Left renal cortex interstitium (tissue), 4 donors: ENCODE measurements around the gene CC2D1A. TPM values are rescaled to one million over a fixed set of nuclear protein-coding genes. Genes with fewer than 3 reads are reported as not detected.
"Not testable (repeated sequence)": the region's sequence is repeated elsewhere in the genome, so short reads cannot be mapped to it uniquely, and the experiment has no call there.

Experiments
- DNase-seq, 4 donors: peaks; one replicate each; pipeline ENCODE4 v3.0.0-alpha.2; 2013; ENCODE audit warnings: low read depth in 4 of 4, low spot score in 2 of 4, missing footprints in 1 of 4
- polyA plus RNA-seq, 4 donors: library from polyadenylated mRNA; unstranded; fragments of 120-200 nt; gene quantifications; one replicate each; pipeline ENCODE4 v1.2.1, GENCODE V29; 2013; ENCODE audit not compliant: insufficient read length in 4 of 4

CC2D1A gene
- polyA plus RNA-seq, 4 donors = 19.3 to 45.6 (median 33.4) TPM

- DNase-seq = no peak
These were observed 2.9 kb upstream of the CC2D1A start for GRCh38 chr19:13902993-13903555.

DNA sequence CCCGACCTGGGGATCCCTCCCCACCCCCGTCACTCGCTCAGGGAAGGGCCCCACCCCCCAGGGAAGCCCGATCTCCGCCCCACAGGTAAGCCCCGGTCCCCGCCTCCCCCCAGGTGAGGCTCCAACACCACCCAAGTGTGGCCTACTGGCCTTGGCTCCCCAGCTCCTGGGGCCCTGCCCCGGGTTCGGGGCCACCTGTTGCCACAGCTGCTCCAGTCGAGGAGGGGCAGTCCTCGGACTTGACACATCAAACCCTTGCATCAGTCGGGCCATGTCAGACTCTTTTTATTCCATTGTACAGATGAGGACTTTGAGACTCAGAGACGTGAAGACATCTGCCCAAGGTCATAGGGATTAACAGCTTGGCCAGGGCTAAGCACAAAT is 512 bp downstream of the CC2D1A start:
- no peak for DNase-seq

DNA sequence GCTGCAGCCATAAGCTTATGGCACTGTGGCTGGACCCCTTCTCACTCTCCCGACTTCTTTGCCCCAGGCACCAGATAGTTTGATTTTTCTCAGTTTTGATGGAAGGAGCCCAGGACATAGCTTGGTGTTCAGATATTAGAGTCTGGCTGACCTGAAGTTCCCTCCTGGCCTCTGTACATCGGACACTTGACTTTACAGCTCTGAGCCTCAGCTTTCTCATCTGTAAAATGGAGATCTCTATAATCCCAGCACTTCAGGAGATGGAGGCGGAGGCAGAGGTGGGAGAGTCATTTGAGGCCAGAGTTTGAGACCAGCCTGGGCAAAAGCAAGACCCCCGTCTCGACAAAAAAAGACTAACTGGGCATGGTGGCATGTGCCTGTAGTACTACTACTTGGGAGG is 909 bp downstream of the CC2D1A start:
- no peak for DNase-seq

- DNase-seq = no peak
These were observed 2.7 kb downstream of the CC2D1A start for GRCh38 chr19:13908674-13909073.

DNA sequence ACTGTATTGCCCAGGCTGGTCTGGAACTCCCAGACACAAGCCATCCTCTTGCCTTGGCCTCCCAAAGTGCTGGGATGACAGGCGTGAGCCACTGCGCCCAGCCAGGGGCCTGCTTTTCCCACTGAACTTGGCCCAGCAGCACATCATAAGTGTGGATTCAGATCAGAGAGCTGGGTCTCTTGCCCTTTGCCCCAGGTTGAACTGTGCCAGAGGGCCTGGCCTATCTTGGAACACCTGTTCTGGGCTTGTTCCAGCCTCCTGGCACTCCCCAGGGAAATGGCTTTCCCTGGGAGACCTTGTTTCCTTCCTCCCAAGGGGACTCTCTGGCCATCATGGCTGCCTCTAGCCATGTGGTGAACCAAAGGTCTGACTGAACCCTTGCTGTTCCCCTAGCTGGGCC is 3.4 kb downstream of the CC2D1A start:
- DNase-seq = no peak

DNA sequence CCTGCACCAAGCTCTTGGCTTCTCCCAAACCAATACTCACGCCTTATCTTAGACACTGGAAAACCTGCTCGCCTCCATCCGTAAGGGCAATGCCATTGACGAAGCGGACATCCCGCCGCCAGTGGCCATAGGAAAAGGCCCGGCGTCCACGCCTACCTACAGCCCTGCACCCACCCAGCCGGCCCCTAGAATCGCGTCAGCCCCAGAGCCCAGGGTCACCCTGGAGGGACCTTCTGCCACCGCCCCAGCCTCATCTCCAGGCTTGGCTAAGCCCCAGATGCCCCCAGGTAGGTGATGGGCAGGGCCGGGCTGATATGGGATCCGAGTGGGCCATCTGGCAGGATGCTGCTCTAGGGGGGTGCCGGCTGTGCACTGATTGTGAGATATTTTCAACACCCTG is 7.4 kb downstream of the CC2D1A start:
- DNase-seq = no peak

DNA sequence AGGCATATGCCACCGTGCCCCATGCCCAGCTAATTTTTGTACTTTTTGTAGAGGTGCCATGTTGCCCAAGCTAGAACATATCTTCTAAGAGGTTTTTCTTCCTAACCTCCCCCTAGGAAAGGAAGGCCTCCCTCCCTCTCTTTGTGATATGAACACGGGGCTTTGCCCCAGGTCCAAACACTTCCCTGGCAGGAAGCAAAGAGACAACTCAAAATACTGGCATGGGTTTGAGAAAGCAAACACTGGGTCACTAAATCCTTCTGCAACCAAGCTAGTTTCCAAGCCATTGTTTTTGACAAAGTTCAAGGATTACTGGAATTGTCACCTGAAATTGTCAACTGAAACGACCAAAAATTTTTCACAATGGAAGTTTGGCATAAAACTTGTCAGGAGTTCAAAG is 8.8 kb downstream of the CC2D1A start:
- no peak for DNase-seq

DNA sequence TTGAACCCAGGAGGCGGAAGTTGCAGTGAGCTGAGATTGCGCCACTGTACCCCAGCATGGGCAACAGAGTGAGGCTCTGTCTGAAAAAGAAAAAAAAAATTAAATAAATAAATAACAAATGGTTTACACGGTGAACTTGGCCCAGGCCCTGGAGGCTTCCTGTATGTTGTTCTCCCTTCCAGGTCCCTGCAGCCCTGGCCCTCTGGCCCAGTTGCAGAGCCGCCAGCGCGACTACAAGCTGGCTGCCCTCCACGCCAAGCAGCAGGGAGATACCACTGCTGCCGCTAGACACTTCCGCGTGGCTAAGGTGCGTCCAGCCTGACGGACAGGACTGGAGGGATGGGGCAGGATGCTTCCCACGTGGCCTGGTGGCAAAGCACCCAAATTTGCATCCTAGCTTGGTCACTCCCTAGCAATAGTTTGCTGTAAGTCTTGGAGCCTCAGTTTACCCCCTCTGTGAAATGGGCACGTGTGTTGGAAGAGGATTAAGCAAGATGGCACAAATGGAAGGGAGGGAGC is 11.9 kb downstream of the CC2D1A start:
- no peak for DNase-seq

- DNase-seq = no peak
These were observed 12.9 kb downstream of the CC2D1A start for GRCh38 chr19:13918726-13919411.

DNA sequence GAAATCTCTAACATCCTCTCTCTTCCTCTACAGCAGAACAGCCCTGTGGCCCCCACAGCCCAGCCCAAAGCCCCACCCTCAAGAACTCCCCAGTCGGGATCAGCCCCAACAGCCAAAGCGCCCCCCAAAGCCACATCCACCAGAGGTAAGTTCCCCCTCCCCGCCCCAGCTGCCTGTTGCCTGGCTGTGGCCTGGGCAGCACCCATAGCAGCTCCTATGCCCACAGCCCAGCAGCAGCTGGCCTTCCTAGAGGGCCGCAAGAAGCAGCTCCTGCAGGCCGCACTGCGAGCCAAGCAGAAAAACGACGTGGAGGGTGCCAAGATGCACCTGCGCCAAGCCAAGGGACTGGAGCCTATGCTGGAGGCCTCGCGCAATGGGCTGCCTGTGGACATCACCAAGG is 14.5 kb downstream of the CC2D1A start:
- no peak for DNase-seq

GRCh38 chr19:13920940-13921747 is 15.1 kb downstream of the CC2D1A start:
- DNase-seq = no peak

DNA sequence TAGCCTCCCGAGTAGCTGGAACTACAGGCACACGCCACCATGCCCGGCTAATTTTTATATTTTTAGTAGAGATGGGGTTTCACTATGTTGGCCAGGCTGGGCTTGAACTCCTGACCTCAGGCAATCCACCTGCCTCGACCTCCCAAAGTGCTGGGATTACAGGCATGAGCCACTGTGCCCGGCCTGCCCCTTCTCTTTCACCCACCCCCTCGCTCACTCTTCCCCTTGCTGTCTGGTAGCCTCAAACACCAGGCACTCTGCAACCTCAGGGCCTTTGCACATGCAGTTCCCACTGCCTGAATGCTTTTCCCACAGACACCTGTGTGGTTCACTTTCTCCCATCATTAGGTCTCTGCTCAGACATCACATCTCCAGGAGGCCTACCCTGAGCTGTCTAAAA is 16.1 kb downstream of the CC2D1A start:
- not testable (repeated sequence) for DNase-seq

DNA sequence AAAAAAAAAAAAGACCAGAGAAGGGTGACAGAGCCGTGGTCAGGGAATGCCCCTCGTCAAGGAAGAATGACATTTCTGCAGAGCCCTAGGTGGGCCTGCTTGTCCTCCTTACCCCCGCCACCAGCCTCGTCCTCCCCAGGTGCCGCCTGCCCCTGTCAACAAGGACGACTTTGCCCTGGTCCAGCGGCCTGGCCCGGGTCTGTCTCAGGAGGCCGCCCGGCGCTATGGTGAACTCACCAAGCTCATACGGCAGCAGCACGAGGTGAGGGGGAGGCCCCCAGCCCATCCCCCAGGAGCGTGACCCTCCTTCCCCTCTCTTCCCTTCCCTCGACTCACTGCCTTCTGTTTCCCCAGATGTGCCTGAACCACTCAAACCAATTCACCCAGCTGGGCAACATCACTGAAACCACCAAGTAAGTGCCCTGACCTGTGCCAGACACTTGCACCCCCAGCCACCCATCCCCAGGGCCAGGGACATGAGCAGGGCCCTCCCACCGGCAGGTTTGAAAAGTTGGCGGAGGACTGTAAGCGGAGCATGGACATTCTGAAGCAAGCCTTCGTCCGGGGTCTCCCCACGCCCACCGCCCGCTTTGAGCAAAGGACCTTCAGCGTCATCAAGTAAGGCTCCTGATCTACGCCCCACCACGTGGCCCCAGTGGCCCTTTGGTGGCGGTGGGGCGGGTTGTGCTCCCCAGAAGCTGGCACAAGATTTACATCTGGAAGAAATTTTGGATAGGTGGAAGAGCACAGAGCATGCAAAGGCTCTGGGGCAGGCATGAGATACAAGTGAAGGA is 17.4 kb downstream of the CC2D1A start:
- no peak for DNase-seq

GRCh38 chr19:13926010-13926409 is 20.0 kb downstream of the CC2D1A start:
- no peak for DNase-seq

DNA sequence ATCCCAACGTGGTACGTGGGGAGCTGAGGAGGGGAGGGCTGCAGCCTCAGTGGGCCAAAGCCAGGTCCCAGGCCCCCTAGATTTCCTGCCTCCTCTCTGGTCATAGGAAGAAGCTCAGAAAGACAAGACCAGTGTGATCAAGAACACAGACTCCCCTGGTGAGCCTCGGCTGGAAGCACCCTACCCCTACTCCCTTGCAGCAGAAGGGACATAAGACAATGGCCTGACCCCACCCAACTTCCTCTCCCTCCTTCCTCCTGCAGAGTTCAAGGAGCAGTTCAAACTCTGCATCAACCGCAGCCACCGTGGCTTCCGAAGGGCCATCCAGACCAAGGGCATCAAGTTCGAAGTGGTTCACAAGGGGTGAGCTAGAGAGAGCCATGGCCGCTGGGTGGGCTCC is 20.7 kb downstream of the CC2D1A start:
- DNase-seq = no peak

DNA sequence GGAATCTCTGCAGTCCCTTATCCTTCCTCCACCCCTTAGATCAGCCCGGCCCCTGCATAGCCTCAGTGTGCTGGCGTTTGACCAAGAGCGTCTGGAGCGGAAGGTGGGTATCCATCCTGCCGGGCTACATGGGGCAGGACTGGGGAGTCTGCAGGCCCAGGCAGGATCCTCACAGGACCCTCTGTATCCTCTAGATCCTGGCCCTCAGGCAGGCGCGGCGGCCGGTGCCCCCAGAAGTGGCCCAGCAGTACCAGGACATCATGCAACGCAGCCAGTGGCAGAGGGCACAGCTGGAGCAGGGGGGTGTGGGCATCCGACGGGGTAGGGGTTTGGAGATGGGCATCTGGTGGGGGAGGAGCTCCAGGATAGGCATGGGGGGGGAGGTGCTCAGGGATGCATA is 23.3 kb downstream of the CC2D1A start:
- no peak for DNase-seq

DNA sequence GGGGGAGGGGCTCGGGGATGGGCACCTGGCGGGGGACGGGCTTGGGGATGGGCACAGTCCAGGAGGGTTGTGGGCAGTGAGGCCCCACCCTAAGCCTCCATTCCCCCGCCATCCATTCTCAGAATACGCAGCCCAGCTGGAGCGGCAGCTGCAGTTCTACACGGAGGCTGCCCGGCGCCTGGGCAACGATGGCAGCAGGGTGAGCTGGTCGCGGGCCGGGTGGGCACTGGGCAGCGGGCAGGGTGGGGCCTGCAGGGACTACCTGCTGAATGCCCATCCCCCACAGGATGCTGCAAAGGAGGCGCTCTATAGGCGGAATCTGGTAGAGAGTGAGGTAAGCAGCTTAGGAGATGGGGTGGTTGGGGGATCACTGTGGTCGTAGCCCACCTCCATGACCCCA is 24.0 kb downstream of the CC2D1A start:
- no peak for DNase-seq

DNA sequence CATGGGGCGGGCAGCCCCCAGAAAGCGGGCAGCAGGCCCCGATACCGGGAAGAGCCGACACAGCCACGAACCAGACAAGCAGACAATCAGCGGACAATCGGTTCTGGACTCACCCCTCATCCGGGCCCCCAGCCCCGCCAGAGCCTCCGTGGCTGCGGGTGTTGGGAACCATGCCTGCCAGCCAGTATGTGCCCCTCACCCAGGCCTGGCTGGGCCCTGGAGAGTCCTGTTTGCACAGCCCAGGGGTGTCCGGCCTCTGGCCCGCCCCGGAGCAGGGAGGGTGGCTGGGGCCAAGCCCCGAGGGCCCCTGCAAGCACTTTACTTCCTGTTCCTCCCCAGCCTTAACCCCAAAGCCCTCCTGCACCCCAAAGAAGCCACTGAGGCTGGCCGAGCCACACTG is 24.4 kb downstream of the CC2D1A start:
- no peak for DNase-seq

DNA sequence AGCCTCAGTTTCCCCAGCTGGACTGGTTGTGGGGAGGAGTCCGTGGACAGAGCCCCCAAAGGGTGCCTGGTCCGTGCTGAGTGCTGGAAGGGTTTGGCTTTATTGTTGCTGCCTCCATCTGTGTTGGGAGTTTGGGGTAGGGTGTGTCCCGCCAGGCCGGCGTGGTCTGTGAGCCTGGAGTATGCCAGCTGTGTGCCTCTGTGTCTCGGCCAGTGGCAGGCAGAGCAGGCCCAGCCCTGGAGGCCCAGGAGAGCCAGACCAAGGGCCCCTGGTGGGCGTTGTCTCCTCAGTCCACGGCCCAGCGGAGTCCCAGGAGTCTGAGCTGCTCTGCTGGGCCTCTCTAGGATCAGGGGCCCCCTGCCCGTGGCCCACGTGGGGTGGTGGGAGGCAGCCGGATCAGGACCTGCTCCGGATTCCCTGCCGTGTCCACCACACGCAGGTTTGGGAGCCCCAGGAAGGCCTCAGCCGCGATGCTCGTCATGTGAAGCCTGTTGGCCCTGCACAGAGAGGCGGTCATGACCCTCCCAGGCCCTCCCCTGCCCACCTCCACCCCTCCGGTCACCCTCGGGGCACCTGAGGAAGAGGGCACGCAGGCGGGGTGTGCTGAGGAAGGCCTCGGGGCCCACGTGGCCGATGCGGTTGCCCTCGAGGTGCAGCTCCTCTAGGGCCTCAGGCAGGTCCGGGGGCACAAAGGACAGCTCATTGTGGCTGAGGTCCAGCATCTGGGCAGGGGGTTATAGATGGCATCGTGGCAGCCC is 25.6 kb downstream of the CC2D1A start:
- DNase-seq = no peak

DNA sequence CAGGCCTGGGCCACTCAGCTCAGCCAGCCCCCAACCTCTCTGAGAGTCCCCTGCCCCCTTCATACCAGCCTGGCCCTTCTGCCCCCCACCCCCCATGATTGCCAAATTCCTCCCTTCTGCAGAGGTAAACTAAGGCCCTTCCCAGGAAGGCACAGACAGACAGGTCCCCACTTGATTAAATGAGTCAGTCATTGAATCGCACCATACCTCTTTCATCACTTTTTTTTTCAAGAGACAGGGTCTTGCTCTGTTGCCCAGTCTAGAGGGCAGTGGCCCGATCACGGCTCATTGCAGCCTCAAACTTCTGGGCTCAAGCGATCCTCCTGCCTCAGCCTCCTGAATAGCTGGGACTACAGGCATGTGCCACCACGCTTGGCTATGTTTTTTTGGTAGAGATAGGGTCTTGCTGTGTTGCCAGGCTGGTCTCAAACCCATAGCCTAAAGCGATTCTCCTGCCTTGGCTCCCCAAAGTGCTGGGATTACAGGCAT is 26.2 kb downstream of the CC2D1A start:
- no peak for DNase-seq
